ENCODE measurements around the gene NRXN3.

NRXN3 gene

DNA sequence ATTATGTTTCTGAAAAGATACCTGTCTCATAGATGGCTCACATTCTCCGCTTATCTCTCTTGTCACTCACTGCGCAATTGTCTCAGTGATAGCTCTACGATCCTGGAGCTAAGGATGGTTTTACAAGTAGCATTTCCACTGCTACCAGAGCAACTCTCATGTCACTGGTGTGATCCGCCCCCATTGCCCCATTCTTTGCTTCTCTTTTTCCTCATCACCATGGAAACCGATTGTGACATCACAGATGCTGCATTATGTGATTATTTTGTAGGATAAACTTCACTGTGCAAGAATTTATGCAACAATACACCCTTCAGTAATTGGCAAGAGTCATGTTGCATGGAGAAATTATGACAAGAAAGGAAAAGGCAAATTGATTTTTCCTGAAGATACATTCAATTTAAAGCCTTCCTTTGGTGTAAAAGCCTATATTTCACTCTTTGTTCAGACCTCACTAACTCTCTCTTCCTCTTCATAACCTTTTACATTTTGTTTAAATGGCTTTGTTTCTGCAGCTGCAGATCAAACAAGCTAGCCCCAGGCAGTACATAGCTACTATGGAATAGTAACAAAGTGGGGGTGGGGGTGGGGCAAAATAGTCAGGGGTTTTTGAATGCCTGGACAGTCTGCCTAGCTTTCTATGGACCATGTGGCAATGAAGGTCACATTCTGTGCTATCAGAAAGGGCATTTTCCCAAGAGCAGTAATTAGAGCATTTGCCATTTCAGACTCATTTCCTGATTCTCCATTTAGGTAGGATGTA lies 539.8 kb downstream of the NRXN3 start:
- no peaks in the 10 kb centered on the region for H3K27me3 Mint-ChIP-seq (ENCODE audit: low read depth, poor library complexity)
- H3K36me3 Mint-ChIP-seq (ENCODE audit: low read depth), result no peaks in the 10 kb centered on the region
- H3K27ac Mint-ChIP-seq, result no peak overlapping the region
- TF ChIP-seq, protein P1, sequence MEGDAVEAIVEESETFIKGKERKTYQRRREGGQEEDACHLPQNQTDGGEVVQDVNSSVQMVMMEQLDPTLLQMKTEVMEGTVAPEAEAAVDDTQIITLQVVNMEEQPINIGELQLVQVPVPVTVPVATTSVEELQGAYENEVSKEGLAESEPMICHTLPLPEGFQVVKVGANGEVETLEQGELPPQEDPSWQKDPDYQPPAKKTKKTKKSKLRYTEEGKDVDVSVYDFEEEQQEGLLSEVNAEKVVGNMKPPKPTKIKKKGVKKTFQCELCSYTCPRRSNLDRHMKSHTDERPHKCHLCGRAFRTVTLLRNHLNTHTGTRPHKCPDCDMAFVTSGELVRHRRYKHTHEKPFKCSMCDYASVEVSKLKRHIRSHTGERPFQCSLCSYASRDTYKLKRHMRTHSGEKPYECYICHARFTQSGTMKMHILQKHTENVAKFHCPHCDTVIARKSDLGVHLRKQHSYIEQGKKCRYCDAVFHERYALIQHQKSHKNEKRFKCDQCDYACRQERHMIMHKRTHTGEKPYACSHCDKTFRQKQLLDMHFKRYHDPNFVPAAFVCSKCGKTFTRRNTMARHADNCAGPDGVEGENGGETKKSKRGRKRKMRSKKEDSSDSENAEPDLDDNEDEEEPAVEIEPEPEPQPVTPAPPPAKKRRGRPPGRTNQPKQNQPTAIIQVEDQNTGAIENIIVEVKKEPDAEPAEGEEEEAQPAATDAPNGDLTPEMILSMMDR (IDR thresholded peaks at IDR 0.05), result no peak
- H3K4me3 Mint-ChIP-seq, result no peak overlapping the region
- peaks cover 7% of the 10 kb centered on the region for H3K4me1 Mint-ChIP-seq
- no peaks in the 10 kb centered on the region for H3K9me3 Mint-ChIP-seq
- DNase-seq, result no peak

GRCh38 chr14:78710963-78711362 lies 540.8 kb downstream of the NRXN3 start:
- H3K36me3 Mint-ChIP-seq (ENCODE audit: low read depth), result no peaks in the 10 kb centered on the region
- TF ChIP-seq, protein P1 (IDR thresholded peaks at IDR 0.05), result no peak
- peaks cover 7% of the 10 kb centered on the region for H3K4me1 Mint-ChIP-seq
- peaks cover 4% of the 10 kb centered on the region for H3K27me3 Mint-ChIP-seq (ENCODE audit: low read depth, poor library complexity)
- no peak overlapping the region for H3K4me3 Mint-ChIP-seq
- H3K27ac Mint-ChIP-seq, result no peak overlapping the region
- no peak for DNase-seq
- no peaks in the 10 kb centered on the region for H3K9me3 Mint-ChIP-seq

- H3K9me3 Mint-ChIP-seq, result no peaks in the 10 kb centered on the region
- peaks cover 12% of the 10 kb centered on the region for H3K27me3 Mint-ChIP-seq (ENCODE audit: low read depth, poor library complexity)
- no peaks in the 10 kb centered on the region for H3K36me3 Mint-ChIP-seq (ENCODE audit: low read depth)
- no peak for DNase-seq
- no peak overlapping the region for H3K4me3 Mint-ChIP-seq
- TF ChIP-seq, protein P1 (IDR thresholded peaks at IDR 0.05), result no peak
- no peak overlapping the region for H3K27ac Mint-ChIP-seq
- peaks cover 7% of the 10 kb centered on the region for H3K4me1 Mint-ChIP-seq
Observed at GRCh38 chr14:78713716-78714115, 543.5 kb downstream of the NRXN3 start.

DNA sequence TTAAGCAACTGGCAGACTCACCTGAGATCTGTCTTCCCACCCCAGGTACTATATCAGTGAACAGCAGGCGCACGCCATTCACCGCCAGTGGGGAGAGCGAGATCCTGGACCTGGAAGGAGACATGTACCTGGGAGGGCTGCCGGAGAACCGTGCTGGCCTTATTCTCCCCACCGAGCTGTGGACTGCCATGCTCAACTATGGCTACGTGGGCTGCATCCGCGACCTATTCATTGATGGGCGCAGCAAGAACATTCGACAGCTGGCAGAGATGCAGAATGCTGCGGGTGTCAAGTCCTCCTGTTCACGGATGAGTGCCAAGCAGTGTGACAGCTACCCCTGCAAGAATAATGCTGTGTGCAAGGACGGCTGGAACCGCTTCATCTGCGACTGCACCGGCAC lies 544.5 kb downstream of the NRXN3 start:
- Mint-ChIP-seq H3K4me1 (peaks cover 7% of the 10 kb centered on the region), H3K27me3 (ENCODE audit: low read depth, poor library complexity) (peaks cover 12% of the 10 kb centered on the region), H3K9me3 (no peaks in the 10 kb centered on the region), H3K27ac (no peak overlapping the region), H3K4me3 (no peak overlapping the region), H3K36me3 (ENCODE audit: low read depth) (no peaks in the 10 kb centered on the region)
- TF ChIP-seq, protein P1 (IDR thresholded peaks at IDR 0.05), result no peak
- no peak for DNase-seq

DNA sequence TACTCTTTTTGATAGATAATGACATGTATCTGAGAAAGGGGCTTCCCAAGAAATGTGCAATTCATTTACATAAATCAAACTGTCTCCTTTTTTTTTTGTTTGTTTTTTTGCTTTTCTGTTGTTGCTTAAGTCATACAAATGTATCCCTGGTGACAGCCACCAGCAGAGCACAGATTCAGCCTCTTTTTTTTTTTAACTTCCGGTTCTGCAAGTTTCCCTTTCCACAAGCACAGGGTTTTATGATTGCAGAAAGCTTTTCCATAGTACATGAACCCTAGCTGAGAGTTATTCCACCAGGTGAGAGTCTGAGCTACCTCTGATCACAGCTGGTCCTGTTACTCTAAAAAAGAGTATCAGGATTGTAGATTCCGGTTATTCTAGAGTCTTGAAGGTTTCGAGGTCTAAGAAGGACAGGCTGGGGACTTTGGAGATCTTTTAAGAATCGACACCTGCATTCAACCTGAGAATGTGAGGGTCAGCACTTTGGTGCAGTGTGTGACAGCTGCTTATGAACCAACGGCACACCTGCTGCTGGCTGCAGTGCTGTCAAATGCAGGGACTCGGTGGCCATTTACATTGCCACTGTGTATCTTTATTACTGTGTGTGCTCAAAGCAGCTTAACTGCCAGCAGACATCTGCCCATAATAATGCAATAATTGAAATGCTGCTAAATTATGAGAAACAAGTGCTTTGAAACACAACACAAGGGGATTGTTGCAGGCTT lies 551.7 kb downstream of the NRXN3 start:
- no peak overlapping the region for H3K4me3 Mint-ChIP-seq
- TF ChIP-seq, protein P1 (IDR thresholded peaks at IDR 0.05), result no peak
- H3K36me3 Mint-ChIP-seq (ENCODE audit: low read depth), result no peaks in the 10 kb centered on the region
- no peaks in the 10 kb centered on the region for H3K4me1 Mint-ChIP-seq
- H3K9me3 Mint-ChIP-seq, result no peaks in the 10 kb centered on the region
- peaks cover 9% of the 10 kb centered on the region for H3K27me3 Mint-ChIP-seq (ENCODE audit: low read depth, poor library complexity)
- peak overlapping the region; percentile 44 for H3K27ac Mint-ChIP-seq
- no peak for DNase-seq

All from nephron progenitor cell (in vitro differentiated cells).